GM23338 (cell line): Measurements from ENCODE around the gene LMAN1L. TPM values are rescaled to one million over a fixed set of nuclear protein-coding genes. Genes with fewer than 3 reads are reported as not detected.

Experiments used
- ATAC-seq: fragments of 200-7000 bp; cut with Tn5 transposase; 3 replicates; pipeline ENCODE4 v1.9.1; 2020
- DNase-seq: peaks from one replicate; pipeline ENCODE4 v3.0.0-alpha.2; 2015; ENCODE audit warnings: low spot score
- H2AFZ ChIP-seq: fragments of 200-600 bp; sonication (generic); 2 replicates; pipeline ENCODE4 v1.8.0; 2016; ENCODE audit warnings: antibody characterized with exemption, mild to moderate bottlenecking, moderate library complexity
- H3F3A ChIP-seq: fragments of 200-600 bp; sonication (generic); replicated peaks from 2 replicates; pipeline ENCODE4 v1.8.0; 2017; ENCODE audit warnings: antibody characterized with exemption, mixed run types, low read depth
- H3K27ac ChIP-seq: fragments of 200-600 bp; sonication (generic); 2 replicates; pipeline ENCODE4 v1.6.1; 2016; ENCODE audit warnings: low read depth
- H3K27me3 ChIP-seq: fragments of 200-600 bp; sonication (generic); 2 replicates; pipeline ENCODE4 v1.8.0; 2016; ENCODE audit warnings: mild to moderate bottlenecking, mixed run types, moderate library complexity; ENCODE audit not compliant: insufficient read depth
- H3K36me3 ChIP-seq: fragments of 200-600 bp; sonication (generic); 2 replicates; pipeline ENCODE4 v1.8.0; 2016; ENCODE audit warnings: mild to moderate bottlenecking; ENCODE audit not compliant: insufficient read depth
- H3K4me1 ChIP-seq: fragments of 200-600 bp; sonication (generic); 2 replicates; pipeline ENCODE4 v1.8.0; 2016; ENCODE audit warnings: mild to moderate bottlenecking, moderate library complexity; ENCODE audit not compliant: insufficient read depth
- H3K4me2 ChIP-seq: fragments of 200-600 bp; sonication (generic); 2 replicates; pipeline ENCODE4 v1.7.1; 2017; ENCODE audit warnings: mixed run types
- H3K4me3 ChIP-seq: fragments of 200-600 bp; sonication (generic); 2 replicates; pipeline ENCODE4 v1.6.1; 2016; ENCODE audit warnings: mixed run types
- H3K79me2 ChIP-seq: fragments of 200-600 bp; sonication (generic); replicated peaks from 2 replicates; pipeline ENCODE4 v1.8.0; 2017; ENCODE audit warnings: mild to moderate bottlenecking; ENCODE audit not compliant: insufficient read depth
- H3K9me2 ChIP-seq: fragments of 200-600 bp; sonication (generic); 2 replicates; pipeline ENCODE4 v1.8.0; 2017; ENCODE audit not compliant: insufficient read depth
- H4K20me1 ChIP-seq: fragments of 200-600 bp; sonication (generic); replicated peaks from 2 replicates; pipeline ENCODE4 v1.8.0; 2017; ENCODE audit warnings: mild to moderate bottlenecking; ENCODE audit not compliant: insufficient read depth
- H3K27ac Mint-ChIP-seq: 2 replicates; pipeline ENCODE4 v1.8.0; 2020; ENCODE audit warnings: inconsistent platforms, mild to moderate bottlenecking, moderate library complexity, mixed read lengths
- H3K27me3 Mint-ChIP-seq: 3 replicates; pipeline ENCODE4 v1.8.0; 2022; ENCODE audit warnings: low read depth, mild to moderate bottlenecking, moderate library complexity, mixed read lengths, inconsistent platforms; ENCODE audit not compliant: insufficient read depth, poor library complexity
- H3K36me3 Mint-ChIP-seq: 3 replicates; pipeline ENCODE4 v1.8.0; 2021; ENCODE audit warnings: low read depth, mild to moderate bottlenecking, inconsistent platforms, moderate library complexity, mixed read lengths
- H3K4me1 Mint-ChIP-seq: 3 replicates; pipeline ENCODE4 v1.8.0; 2020; ENCODE audit warnings: mild to moderate bottlenecking, inconsistent platforms, mixed read lengths
- H3K4me3 Mint-ChIP-seq: 3 replicates; pipeline ENCODE4 v1.8.0; 2021; ENCODE audit warnings: moderate library complexity, mild to moderate bottlenecking, inconsistent platforms, mixed read lengths
- H3K9me3 Mint-ChIP-seq: 3 replicates; pipeline ENCODE4 v1.8.0; 2020; ENCODE audit warnings: moderate library complexity, mild to moderate bottlenecking, inconsistent platforms, mixed read lengths
- ETS1 ChIP-seq: IDR thresholded peaks from 2 replicates; pipeline ENCODE4 v1.6.1; 2016; ENCODE audit warnings: antibody characterized with exemption
- EZH2 ChIP-seq: fragments of 200-600 bp; sonication (generic); IDR thresholded peaks from one replicate; pipeline ENCODE4 v1.8.0; 2017; ENCODE audit warnings: antibody characterized with exemption, mild to moderate bottlenecking, low read depth; ENCODE audit not compliant: unreplicated experiment
- EZH2phosphoT487 ChIP-seq: fragments of 200-600 bp; sonication (generic); IDR thresholded peaks from one replicate; pipeline ENCODE4 v1.8.1; 2018; ENCODE audit warnings: antibody characterized with exemption; ENCODE audit not compliant: unreplicated experiment
- JUNB ChIP-seq: IDR thresholded peaks from one replicate; pipeline ENCODE4 v1.6.1; 2016; ENCODE audit warnings: antibody characterized with exemption; ENCODE audit not compliant: unreplicated experiment
- POLR2AphosphoS5 ChIP-seq: IDR thresholded peaks from 2 replicates; pipeline ENCODE4 v1.6.1; 2016; ENCODE audit warnings: antibody characterized with exemption, low read depth
- REST ChIP-seq: IDR thresholded peaks from one replicate; pipeline ENCODE4 v1.6.1; 2018; ENCODE audit warnings: antibody characterized with exemption; ENCODE audit not compliant: unreplicated experiment
- STAT1 ChIP-seq: IDR thresholded peaks from one replicate; pipeline ENCODE4 v1.6.1; 2016; ENCODE audit warnings: antibody characterized with exemption; ENCODE audit not compliant: unreplicated experiment
- ZNF114 ChIP-seq: fragments of 250-450 bp; sonication (Bioruptor Pico); IDR thresholded peaks from 2 replicates; pipeline ENCODE4 v1.5.0; 2020; ENCODE audit warnings: mild to moderate bottlenecking, moderate library complexity
- ZNF462 ChIP-seq: fragments of 250-450 bp; sonication (Bioruptor Pico); IDR thresholded peaks from 2 replicates; pipeline ENCODE4 v1.5.0; 2020; ENCODE audit warnings: mild to moderate bottlenecking, moderate library complexity
- polyA plus RNA-seq: library from polyadenylated mRNA; unstranded; fragments of >200 nt; fragmentation: Nextera tagmentation; extraction: Ambion mirVana; gene quantifications from 2 replicates; pipeline ENCODE4 v1.2.1, GENCODE V29; 2016
- total RNA-seq: library from RNA; depleted of rRNA; stranded (reverse); fragments of >200 nt; shearing (Covaris generic); gene quantifications from 2 replicates; pipeline ENCODE4 v1.2.3, GENCODE V29; 2014

Gene LMAN1L
- total and polyA plus RNA-seq, 2 experiments from 2014 or later: not detected

GRCh38 chr15:74828835-74829234, 16.2 kb downstream of the LMAN1L start (continued):
- no peak for TF ChIP-seq REST
- TF ChIP-seq STAT1: no peak
- no peak for TF ChIP-seq JUNB

GRCh38 chr15:74829486-74829885, 16.9 kb downstream of the LMAN1L start:
- no peaks in the 10 kb centered on the region; the same call in 2 of the 3 replicates for H3K36me3 Mint-ChIP-seq
- Histone ChIP-seq H3K4me3 (no peak overlapping the region), H3K36me3 (no peaks in the 10 kb centered on the region), H3K27ac (no peak overlapping the region), H2AFZ (no peak overlapping the region), H3K79me2 (no peaks in the 10 kb centered on the region), H3K9me2 (no peaks in the 10 kb centered on the region), H4K20me1 (no peaks in the 10 kb centered on the region), H3K4me1 (peaks cover 7% of the 10 kb centered on the region; the same call in 1 of the 2 replicates), H3K27me3 (peaks cover 35% of the 10 kb centered on the region), H3F3A (peaks cover 5% of the 10 kb centered on the region; the same call in 1 of the 2 replicates), H3K4me2 (no peak overlapping the region)
- no peak overlapping the region for H3K27ac Mint-ChIP-seq
- DNase-seq (no peak), ATAC-seq (no peak)
- H3K4me1 Mint-ChIP-seq: peaks cover 13% of the 10 kb centered on the region
- no peak overlapping the region for H3K4me3 Mint-ChIP-seq
- H3K27me3 Mint-ChIP-seq: peaks cover 37% of the 10 kb centered on the region
- no peaks in the 10 kb centered on the region for H3K9me3 Mint-ChIP-seq
- TF ChIP-seq EZH2 (no peak), STAT1 (no peak), ZNF462 (no peak), EZH2phosphoT487 (no peak), ETS1 (no peak), POLR2AphosphoS5 (no peak), ZNF114 (no peak), JUNB (no peak), REST (no peak)
